ENCODE results near the gene PLA2G4B.

PLA2G4B gene

GRCh38 chr15:41811432-41812195, 27.0 kb upstream of the PLA2G4B start:
- H3K79me2 ChIP-seq (ENCODE audit: insufficient read depth, low read length), result no peaks in the 10 kb centered on the region
- H3K9me3 ChIP-seq (ENCODE audit: insufficient read depth, low read depth, low read length), result no peaks in the 10 kb centered on the region
- no peak overlapping the region for H3K4me3 ChIP-seq (ENCODE audit: low read length, poor library complexity, severe bottlenecking)
- TF ChIP-seq CTCF (conservative IDR thresholded peaks at IDR 0.05; ENCODE audit: low read length), result peak; percentile 96
- no peak for TF ChIP-seq EZH2phosphoT487 (IDR thresholded peaks at IDR 0.05; ENCODE audit: borderline replicate concordance)
- no peak overlapping the region for H2AFZ ChIP-seq (ENCODE audit: low read length)
- no peaks in the 10 kb centered on the region for H3K27me3 ChIP-seq (ENCODE audit: insufficient read depth, low read length, poor library complexity, severe bottlenecking)
- no peak overlapping the region for H3K4me2 ChIP-seq (ENCODE audit: low read depth, low read length, poor library complexity, severe bottlenecking)
- H3K9me2 ChIP-seq (replicated peaks; ENCODE audit: low read depth, low read length), result no peaks in the 10 kb centered on the region
- no peaks in the 10 kb centered on the region for H3F3A ChIP-seq (ENCODE audit: low read depth)
- no peaks in the 10 kb centered on the region for H4K20me1 ChIP-seq (ENCODE audit: insufficient read depth, low read length, poor library complexity, severe bottlenecking)
- peaks cover 7% of the 10 kb centered on the region for H3K4me1 ChIP-seq (ENCODE audit: insufficient read depth, low read length, poor library complexity, severe bottlenecking)
- H3K36me3 ChIP-seq (ENCODE audit: insufficient read depth, low read length), result peaks cover 40% of the 10 kb centered on the region; the same call in 1 of the 2 replicates
- H3K9ac ChIP-seq (ENCODE audit: low read depth, low read length, poor library complexity, severe bottlenecking), result no peak overlapping the region

- Histone ChIP-seq H3F3A (ENCODE audit: low read depth) (no peaks in the 10 kb centered on the region), H3K36me3 (ENCODE audit: insufficient read depth, low read length) (peaks cover 52% of the 10 kb centered on the region; the same call in 1 of the 2 replicates), H2AFZ (ENCODE audit: low read length) (no peak overlapping the region), H3K9me3 (ENCODE audit: insufficient read depth, low read depth, low read length) (no peaks in the 10 kb centered on the region), H3K9ac (ENCODE audit: low read depth, low read length, poor library complexity, severe bottlenecking) (no peak overlapping the region), H3K4me2 (ENCODE audit: low read depth, low read length, poor library complexity, severe bottlenecking) (no peak overlapping the region), H3K9me2 (replicated peaks; ENCODE audit: low read depth, low read length) (no peaks in the 10 kb centered on the region), H4K20me1 (ENCODE audit: insufficient read depth, low read length, poor library complexity, severe bottlenecking) (no peaks in the 10 kb centered on the region), H3K79me2 (ENCODE audit: insufficient read depth, low read length) (no peaks in the 10 kb centered on the region), H3K4me3 (ENCODE audit: low read length, poor library complexity, severe bottlenecking) (no peak overlapping the region), H3K27me3 (ENCODE audit: insufficient read depth, low read length, poor library complexity, severe bottlenecking) (no peaks in the 10 kb centered on the region), H3K4me1 (ENCODE audit: insufficient read depth, low read length, poor library complexity, severe bottlenecking) (peaks cover 7% of the 10 kb centered on the region)
- TF ChIP-seq EZH2phosphoT487 (IDR thresholded peaks at IDR 0.05; ENCODE audit: borderline replicate concordance) (no peak), CTCF (conservative IDR thresholded peaks at IDR 0.05; ENCODE audit: low read length) (no peak)
These were observed 25.7 kb upstream of the PLA2G4B start for GRCh38 chr15:41812820-41813375.

GRCh38 chr15:41813426-41813825, 25.2 kb upstream of the PLA2G4B start:
- no peaks in the 10 kb centered on the region for H3K9me2 ChIP-seq (replicated peaks; ENCODE audit: low read depth, low read length)
- H3K9me3 ChIP-seq (ENCODE audit: insufficient read depth, low read depth, low read length), result no peaks in the 10 kb centered on the region
- no peak overlapping the region for H3K4me3 ChIP-seq (ENCODE audit: low read length, poor library complexity, severe bottlenecking)
- H3K4me2 ChIP-seq (ENCODE audit: low read depth, low read length, poor library complexity, severe bottlenecking), result no peak overlapping the region
- no peak overlapping the region for H2AFZ ChIP-seq (ENCODE audit: low read length)
- H3K36me3 ChIP-seq (ENCODE audit: insufficient read depth, low read length), result peaks cover 58% of the 10 kb centered on the region; the same call in 1 of the 2 replicates
- H3K9ac ChIP-seq (ENCODE audit: low read depth, low read length, poor library complexity, severe bottlenecking), result no peak overlapping the region
- TF ChIP-seq EZH2phosphoT487 (IDR thresholded peaks at IDR 0.05; ENCODE audit: borderline replicate concordance) (no peak), CTCF (conservative IDR thresholded peaks at IDR 0.05; ENCODE audit: low read length) (no peak)
- H3K27me3 ChIP-seq (ENCODE audit: insufficient read depth, low read length, poor library complexity, severe bottlenecking), result no peaks in the 10 kb centered on the region
- H3F3A ChIP-seq (ENCODE audit: low read depth), result no peaks in the 10 kb centered on the region
- peaks cover 7% of the 10 kb centered on the region for H3K4me1 ChIP-seq (ENCODE audit: insufficient read depth, low read length, poor library complexity, severe bottlenecking)
- no peaks in the 10 kb centered on the region for H3K79me2 ChIP-seq (ENCODE audit: insufficient read depth, low read length)
- H4K20me1 ChIP-seq (ENCODE audit: insufficient read depth, low read length, poor library complexity, severe bottlenecking), result no peaks in the 10 kb centered on the region
